SK-N-SH treated with all-trans-retinoic acid at 6 μM for 48 hours (cell line): Measurements from ENCODE around the gene ZNF670.

ENCODE experiments used
- ATAC-seq: fragments of 200-7000 bp; cut with Tn5 transposase; 3 replicates; pipeline ENCODE4 v1.9.1; 2020; ENCODE audit warnings: mild to moderate bottlenecking, moderate library complexity
- BACH2 ChIP-seq: fragments of 250-450 bp; sonication (Bioruptor Pico); IDR thresholded peaks from 2 replicates; pipeline ENCODE4 v1.9.0; 2021; ENCODE audit warnings: mild to moderate bottlenecking, borderline replicate concordance
- CREB5 ChIP-seq: fragments of 250-450 bp; sonication (Bioruptor Pico); IDR thresholded peaks from 2 replicates; pipeline ENCODE4 v1.5.1; 2020; ENCODE audit warnings: low read depth, mild to moderate bottlenecking, moderate library complexity
- ESRRG ChIP-seq: fragments of 250-450 bp; sonication (Bioruptor Pico); IDR thresholded peaks from 2 replicates; pipeline ENCODE4 v1.6.1; 2021; ENCODE audit warnings: mild to moderate bottlenecking
- GLIS3 ChIP-seq: fragments of 250-450 bp; sonication (Bioruptor Pico); IDR thresholded peaks from 2 replicates; pipeline ENCODE4 v1.5.0; 2020; ENCODE audit warnings: mild to moderate bottlenecking, moderate library complexity
- ISL1 ChIP-seq: fragments of 250-450 bp; sonication (Bioruptor Pico); IDR thresholded peaks from 2 replicates; pipeline ENCODE4 v2.1.2; 2022; ENCODE audit warnings: mild to moderate bottlenecking, moderate library complexity
- OSR1 ChIP-seq: fragments of 250-450 bp; sonication (Bioruptor Pico); IDR thresholded peaks from 2 replicates; pipeline ENCODE4 v1.8.0; 2022; ENCODE audit warnings: moderate library complexity, mild to moderate bottlenecking, inconsistent platforms
- PPARA ChIP-seq: fragments of 250-450 bp; sonication (Bioruptor Pico); IDR thresholded peaks from 2 replicates; pipeline ENCODE4 v1.5.0; 2020; ENCODE audit warnings: mild to moderate bottlenecking, borderline replicate concordance
- RARB ChIP-seq: fragments of 250-450 bp; sonication (Bioruptor Pico); IDR thresholded peaks from 2 replicates; pipeline ENCODE4 v1.8.0; 2021; ENCODE audit warnings: mild to moderate bottlenecking, moderate library complexity
- SNAI2 ChIP-seq: fragments of 250-450 bp; sonication (Bioruptor Pico); IDR thresholded peaks from 2 replicates; pipeline ENCODE4 v1.5.0; 2020; ENCODE audit warnings: mild to moderate bottlenecking, moderate library complexity
- TOX ChIP-seq: fragments of 250-450 bp; sonication (Bioruptor Pico); IDR thresholded peaks from 2 replicates; pipeline ENCODE4 v1.8.0; 2021; ENCODE audit warnings: mild to moderate bottlenecking, moderate library complexity, borderline replicate concordance
- ZFP3 ChIP-seq: fragments of 250-450 bp; sonication (Bioruptor Pico); IDR thresholded peaks from 2 replicates; pipeline ENCODE4 v1.5.0; 2020; ENCODE audit warnings: mild to moderate bottlenecking, moderate library complexity
- ZFP30 ChIP-seq: fragments of 450-650 bp; formaldehyde crosslinking; IDR thresholded peaks from 2 replicates; pipeline ENCODE4 v1.5.0; 2022; ENCODE audit warnings: mild to moderate bottlenecking, moderate library complexity
- ZNF70 ChIP-seq: fragments of 450-650 bp; formaldehyde crosslinking; IDR thresholded peaks from 2 replicates; pipeline ENCODE4 v1.5.0; 2020; ENCODE audit warnings: mild to moderate bottlenecking, moderate library complexity
- ZNF8 ChIP-seq: fragments of 450-650 bp; formaldehyde crosslinking; IDR thresholded peaks from 2 replicates; pipeline ENCODE4 v1.5.0; 2020; ENCODE audit warnings: mild to moderate bottlenecking, moderate library complexity
- TF ChIP-seq, protein P1 (sequence below): fragments of 250-450 bp; sonication (Bioruptor Pico); IDR thresholded peaks from 2 replicates; pipeline ENCODE4 v1.8.0; 2020; ENCODE audit warnings: mild to moderate bottlenecking, moderate library complexity, borderline replicate concordance
- TF ChIP-seq, protein P2 (sequence below): fragments of 250-450 bp; sonication (Bioruptor Pico); IDR thresholded peaks from 2 replicates; pipeline ENCODE4 v1.5.0; 2020; ENCODE audit warnings: mild to moderate bottlenecking, moderate library complexity
- TF ChIP-seq, protein P3 (sequence below): fragments of 250-450 bp; sonication (Bioruptor Pico); IDR thresholded peaks from 2 replicates; pipeline ENCODE4 v1.8.0; 2021; ENCODE audit warnings: low read depth, mild to moderate bottlenecking, moderate library complexity, borderline replicate concordance

The ZNF670 gene

DNA sequence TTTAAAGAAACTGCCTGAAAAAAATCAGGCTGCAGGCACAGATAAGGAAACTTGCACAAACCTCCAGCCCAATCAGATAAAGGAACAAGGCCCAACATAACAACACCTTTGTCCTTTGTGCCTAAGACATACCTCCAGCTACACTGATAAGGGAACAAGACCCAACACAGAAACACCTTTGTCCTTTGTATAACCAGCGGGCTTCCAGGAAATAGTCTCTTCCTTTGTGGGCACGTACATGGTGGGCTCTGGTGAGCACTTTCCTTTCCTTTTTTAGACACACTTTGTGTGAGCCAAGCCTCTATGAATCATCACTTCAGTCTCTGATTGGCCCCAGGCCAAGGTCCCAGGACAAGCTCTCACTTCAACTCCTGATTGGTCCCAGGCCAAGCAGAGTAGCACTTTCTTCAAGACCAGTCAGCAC lies 23.6 kb downstream of the ZNF670 start:
- no peak for ATAC-seq
- TF ChIP-seq ZFP30 (no peak), ESRRG (CRISPR knock-in tag) (no peak), OSR1 (no peak), RARB (CRISPR knock-in tag) (no peak), BACH2 (no peak), PPARA (CRISPR knock-in tag) (no peak), ZNF70 (CRISPR knock-in tag) (no peak), GLIS3 (CRISPR knock-in tag) (no peak), TOX (CRISPR knock-in tag) (no peak), SNAI2 (CRISPR knock-in tag) (no peak), ZNF8 (CRISPR knock-in tag) (no peak)
- TF ChIP-seq, protein P1, sequence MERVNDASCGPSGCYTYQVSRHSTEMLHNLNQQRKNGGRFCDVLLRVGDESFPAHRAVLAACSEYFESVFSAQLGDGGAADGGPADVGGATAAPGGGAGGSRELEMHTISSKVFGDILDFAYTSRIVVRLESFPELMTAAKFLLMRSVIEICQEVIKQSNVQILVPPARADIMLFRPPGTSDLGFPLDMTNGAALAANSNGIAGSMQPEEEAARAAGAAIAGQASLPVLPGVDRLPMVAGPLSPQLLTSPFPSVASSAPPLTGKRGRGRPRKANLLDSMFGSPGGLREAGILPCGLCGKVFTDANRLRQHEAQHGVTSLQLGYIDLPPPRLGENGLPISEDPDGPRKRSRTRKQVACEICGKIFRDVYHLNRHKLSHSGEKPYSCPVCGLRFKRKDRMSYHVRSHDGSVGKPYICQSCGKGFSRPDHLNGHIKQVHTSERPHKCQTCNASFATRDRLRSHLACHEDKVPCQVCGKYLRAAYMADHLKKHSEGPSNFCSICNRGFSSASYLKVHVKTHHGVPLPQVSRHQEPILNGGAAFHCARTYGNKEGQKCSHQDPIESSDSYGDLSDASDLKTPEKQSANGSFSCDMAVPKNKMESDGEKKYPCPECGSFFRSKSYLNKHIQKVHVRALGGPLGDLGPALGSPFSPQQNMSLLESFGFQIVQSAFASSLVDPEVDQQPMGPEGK, result no peak
- TF ChIP-seq, protein P2, sequence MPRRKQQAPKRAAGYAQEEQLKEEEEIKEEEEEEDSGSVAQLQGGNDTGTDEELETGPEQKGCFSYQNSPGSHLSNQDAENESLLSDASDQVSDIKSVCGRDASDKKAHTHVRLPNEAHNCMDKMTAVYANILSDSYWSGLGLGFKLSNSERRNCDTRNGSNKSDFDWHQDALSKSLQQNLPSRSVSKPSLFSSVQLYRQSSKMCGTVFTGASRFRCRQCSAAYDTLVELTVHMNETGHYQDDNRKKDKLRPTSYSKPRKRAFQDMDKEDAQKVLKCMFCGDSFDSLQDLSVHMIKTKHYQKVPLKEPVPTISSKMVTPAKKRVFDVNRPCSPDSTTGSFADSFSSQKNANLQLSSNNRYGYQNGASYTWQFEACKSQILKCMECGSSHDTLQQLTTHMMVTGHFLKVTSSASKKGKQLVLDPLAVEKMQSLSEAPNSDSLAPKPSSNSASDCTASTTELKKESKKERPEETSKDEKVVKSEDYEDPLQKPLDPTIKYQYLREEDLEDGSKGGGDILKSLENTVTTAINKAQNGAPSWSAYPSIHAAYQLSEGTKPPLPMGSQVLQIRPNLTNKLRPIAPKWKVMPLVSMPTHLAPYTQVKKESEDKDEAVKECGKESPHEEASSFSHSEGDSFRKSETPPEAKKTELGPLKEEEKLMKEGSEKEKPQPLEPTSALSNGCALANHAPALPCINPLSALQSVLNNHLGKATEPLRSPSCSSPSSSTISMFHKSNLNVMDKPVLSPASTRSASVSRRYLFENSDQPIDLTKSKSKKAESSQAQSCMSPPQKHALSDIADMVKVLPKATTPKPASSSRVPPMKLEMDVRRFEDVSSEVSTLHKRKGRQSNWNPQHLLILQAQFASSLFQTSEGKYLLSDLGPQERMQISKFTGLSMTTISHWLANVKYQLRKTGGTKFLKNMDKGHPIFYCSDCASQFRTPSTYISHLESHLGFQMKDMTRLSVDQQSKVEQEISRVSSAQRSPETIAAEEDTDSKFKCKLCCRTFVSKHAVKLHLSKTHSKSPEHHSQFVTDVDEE (CRISPR knock-in tag), result no peak
- TF ChIP-seq, protein P3, sequence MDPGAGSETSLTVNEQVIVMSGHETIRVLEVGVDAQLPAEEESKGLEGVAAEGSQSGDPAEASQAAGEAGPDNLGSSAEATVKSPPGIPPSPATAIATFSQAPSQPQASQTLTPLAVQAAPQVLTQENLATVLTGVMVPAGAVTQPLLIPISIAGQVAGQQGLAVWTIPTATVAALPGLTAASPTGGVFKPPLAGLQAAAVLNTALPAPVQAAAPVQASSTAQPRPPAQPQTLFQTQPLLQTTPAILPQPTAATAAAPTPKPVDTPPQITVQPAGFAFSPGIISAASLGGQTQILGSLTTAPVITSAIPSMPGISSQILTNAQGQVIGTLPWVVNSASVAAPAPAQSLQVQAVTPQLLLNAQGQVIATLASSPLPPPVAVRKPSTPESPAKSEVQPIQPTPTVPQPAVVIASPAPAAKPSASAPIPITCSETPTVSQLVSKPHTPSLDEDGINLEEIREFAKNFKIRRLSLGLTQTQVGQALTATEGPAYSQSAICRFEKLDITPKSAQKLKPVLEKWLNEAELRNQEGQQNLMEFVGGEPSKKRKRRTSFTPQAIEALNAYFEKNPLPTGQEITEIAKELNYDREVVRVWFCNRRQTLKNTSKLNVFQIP (CRISPR knock-in tag), result no peak

- TF ChIP-seq ZFP3 (CRISPR knock-in tag) (no peak), ESRRG (CRISPR knock-in tag) (no peak)
- TF ChIP-seq, protein P2 (CRISPR knock-in tag), result no peak
- ATAC-seq, result no peak
Observed at GRCh38 chr1:247047702-247048101, 30.9 kb downstream of the ZNF670 start.

DNA sequence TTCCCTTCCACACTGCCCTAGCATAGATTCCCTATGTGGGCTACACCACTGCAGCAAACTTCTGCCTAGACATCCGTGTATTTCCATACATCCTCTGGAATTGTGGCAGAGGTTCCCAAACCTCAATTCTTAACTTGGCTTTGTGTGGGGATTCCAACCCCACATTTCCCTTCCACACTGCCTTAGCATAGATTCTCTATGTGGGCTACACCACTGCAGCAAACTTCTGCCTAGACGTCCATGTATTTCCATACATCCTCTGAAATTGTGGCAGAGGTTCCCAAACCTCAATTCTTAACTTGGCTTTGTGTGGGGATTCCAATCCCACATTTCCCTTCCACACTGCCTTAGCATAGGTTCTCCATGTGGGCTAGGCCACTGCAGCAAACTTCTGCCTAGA lies 31.4 kb downstream of the ZNF670 start:
- ATAC-seq, result no peak
- TF ChIP-seq CREB5 (CRISPR knock-in tag) (no peak), ISL1 (CRISPR knock-in tag) (no peak), BACH2 (no peak), ZNF70 (CRISPR knock-in tag) (no peak), TOX (CRISPR knock-in tag) (no peak), RARB (CRISPR knock-in tag) (no peak), ZFP30 (no peak)
- TF ChIP-seq, protein P1, result no peak
- TF ChIP-seq, protein P2 (CRISPR knock-in tag), result no peak
- TF ChIP-seq, protein P3 (CRISPR knock-in tag), result no peak
- TF ChIP-seq, all 23 proteins: peak for 0
